Activated T-helper 1 cell treated with anti-CD3 and anti-CD28 coated beads, Interleukin-2, amount 50 U/mL, for 16 hours (primary cell): ENCODE measurements around the gene MANBA.

Source experiments
- DNase-seq, 2 donors: peaks; one replicate each; pipeline ENCODE4 v3.0.0-alpha.2; 2020; ENCODE audit warnings: low read depth in 1 of 2, low spot score in 1 of 2

MANBA gene

GRCh38 chr4:102598762-102599374 lies 161.9 kb downstream of the MANBA start:
- no peak for DNase-seq

- no peak for DNase-seq
These were observed 162.5 kb downstream of the MANBA start for GRCh38 chr4:102598086-102598761.

- no peak for DNase-seq
These were observed 164.2 kb downstream of the MANBA start for GRCh38 chr4:102596532-102596931.

GRCh38 chr4:102594000-102594399 lies 166.8 kb downstream of the MANBA start:
- no peak for DNase-seq

- no peak for DNase-seq
These were observed 167.6 kb downstream of the MANBA start for GRCh38 chr4:102593147-102593546.

- DNase-seq = no peak
These were observed 168.5 kb downstream of the MANBA start for GRCh38 chr4:102592256-102592655.

- no peak for DNase-seq
These were observed 171.0 kb downstream of the MANBA start for GRCh38 chr4:102589743-102590142.

GRCh38 chr4:102586644-102587021 lies 174.1 kb downstream of the MANBA start:
- no peak for DNase-seq

- DNase-seq = no peak
These were observed 174.6 kb downstream of the MANBA start for GRCh38 chr4:102586002-102586643.

- no peak for DNase-seq
These were observed 175.4 kb downstream of the MANBA start for GRCh38 chr4:102585329-102585728.

GRCh38 chr4:102584091-102584490 lies 176.7 kb downstream of the MANBA start:
- DNase-seq = no peak
